A549 (cell line): ENCODE measurements around the gene MLLT3. TPM values are rescaled to one million over a fixed set of nuclear protein-coding genes. Genes with fewer than 3 reads are reported as not detected.
"Not testable (repeated sequence)": the region's sequence is repeated elsewhere in the genome, so short reads cannot be mapped to it uniquely, and the experiment has no call there.

Source experiments
- ATAC-seq, 2 experiments: fragments of 200-7000 bp in 1 of 2; fragments of >200 bp in 1 of 2; cut with Nextera tagmentation in 1 of 2; cut with Tn5 transposase in 1 of 2; 3 replicates each; pipeline versions ENCODE4 v1.8.0 to v1.9.1; 2018 to 2020; ENCODE audit warnings: mild to moderate bottlenecking in 1 of 2, moderate library complexity in 1 of 2
- CTCF ChIA-PET: fragments of 300-600 bp; sonication (Branson Sonifier 250); formaldehyde crosslinking; extraction: SDS; loops from one replicate; lab custom pipeline; 2021; ENCODE audit warnings: antibody characterized with exemption, inconsistent platforms; lab: Yijun Ruan, JAX
- POLR2A ChIA-PET: fragments of 350-600 bp; formaldehyde crosslinking; extraction: SDS; loops from one replicate; lab custom pipeline; 2021; ENCODE audit warnings: antibody characterized with exemption, inconsistent platforms; lab: Yijun Ruan, JAX
- DNase-seq, 2 experiments: peaks; one replicate each; pipeline versions ENCODE4 v3.0.0 to v3.0.0-alpha.2; 2011 to 2016; ENCODE audit warnings: low read depth in 1 of 2, low spot score in 1 of 2
- FAIRE-seq: peaks from 2 replicates; lab custom pipeline; 2011; peaks lifted over from hg19 to GRCh38; lab: Jason Lieb, UNC
- H3K27ac ChIP-seq, 2 experiments: fragments of >200 bp; sonication (Bioruptor Twin); formaldehyde crosslinking; 3 replicates each; pipeline ENCODE4 v1.5.1; 2016 to 2017
- H3K4me1 ChIP-seq: fragments of >200 bp; sonication (Bioruptor Twin); formaldehyde crosslinking; 3 replicates; pipeline ENCODE4 v1.6.1; 2016
- H3K4me2 ChIP-seq: fragments of >200 bp; sonication (Bioruptor Twin); formaldehyde crosslinking; 3 replicates; pipeline ENCODE4 v1.6.1; 2016
- H3K4me3 ChIP-seq: fragments of >200 bp; sonication (Bioruptor Twin); formaldehyde crosslinking; 3 replicates; pipeline ENCODE4 v1.5.1; 2016
- H3K9me3 ChIP-seq: fragments of >200 bp; sonication (Bioruptor Twin); formaldehyde crosslinking; 3 replicates; pipeline ENCODE4 v1.6.1; 2016
- ESRRA ChIP-seq: fragments of 150-350 bp; IDR thresholded peaks from 2 replicates; pipeline ENCODE4 v1.6.1; 2014; ENCODE audit warnings: mild to moderate bottlenecking, low read length, borderline replicate concordance
- FOSB ChIP-seq: fragments of 250-450 bp; sonication (Bioruptor Pico); IDR thresholded peaks from 2 replicates; pipeline ENCODE4 v1.5.0; 2020; ENCODE audit warnings: mild to moderate bottlenecking, moderate library complexity
- MAFK ChIP-seq: fragments of 450-650 bp; IDR thresholded peaks from 2 replicates; pipeline ENCODE4 v1.6.1; 2014; ENCODE audit not compliant: partially characterized antibody
- MAX ChIP-seq: IDR thresholded peaks from 2 replicates; pipeline ENCODE4 v1.6.1; 2012
- NPAS2 ChIP-seq: fragments of 250-450 bp; sonication (Bioruptor Pico); IDR thresholded peaks from 2 replicates; pipeline ENCODE4 v1.8.0; 2022; ENCODE audit warnings: mild to moderate bottlenecking, moderate library complexity, borderline replicate concordance
- PHF8 ChIP-seq: fragments of 200-600 bp; sonication (generic); IDR thresholded peaks from 2 replicates; pipeline ENCODE4 v1.6.1; 2016; ENCODE audit warnings: low read depth, mild to moderate bottlenecking, antibody characterized with exemption, moderate library complexity, borderline replicate concordance
- POLR2A ChIP-seq: IDR thresholded peaks from 2 replicates; pipeline ENCODE4 v1.6.1; 2012; ENCODE audit warnings: mild to moderate bottlenecking, low read length
- RARB ChIP-seq: fragments of 250-450 bp; sonication (Bioruptor Pico); IDR thresholded peaks from 2 replicates; pipeline ENCODE4 v1.8.0; 2021; ENCODE audit warnings: mild to moderate bottlenecking, moderate library complexity
- RCOR1 ChIP-seq: fragments of 150-350 bp; IDR thresholded peaks from 2 replicates; pipeline ENCODE4 v1.6.1; 2014; ENCODE audit warnings: antibody characterized with exemption, low read length, low read depth
- RFX5 ChIP-seq: fragments of 450-650 bp; IDR thresholded peaks from 2 replicates; pipeline ENCODE4 v1.7.1; 2014; ENCODE audit warnings: antibody characterized with exemption, mild to moderate bottlenecking, moderate library complexity
- ZNF302 ChIP-seq: fragments of 250-450 bp; sonication (Bioruptor Pico); IDR thresholded peaks from 2 replicates; pipeline ENCODE4 v1.9.0; 2021; ENCODE audit warnings: inconsistent platforms, mild to moderate bottlenecking, moderate library complexity
- ZSCAN20 ChIP-seq: fragments of 250-450 bp; sonication (Bioruptor Pico); IDR thresholded peaks from 2 replicates; pipeline ENCODE4 v1.8.0; 2022; ENCODE audit warnings: mild to moderate bottlenecking, moderate library complexity
- WGBS: methylation state at CpG from one replicate; pipeline ENCODE4 v1.1.6; 2017; ENCODE audit errors: missing lambda C conversion rate; 5-methylcytosine and 5-hydroxymethylcytosine counted together
- polyA plus RNA-seq, 4 experiments: library from polyadenylated mRNA; depleted of rRNA in 3 of 4; stranded (reverse); fragments of >200 nt; fragmentation: RNase III in 1 of 4; extraction: RNeasy Plus Mini Kit Qiagen cat#74134 plus additional on column Dnase treatment in 1 of 4; gene quantifications; 2 replicates in 3 of 4; 3 replicates in 1 of 4; pipeline ENCODE4 v1.2.3, GENCODE V29; 2011 to 2017
- TF ChIP-seq, protein P1 (sequence below): IDR thresholded peaks from 2 replicates; pipeline ENCODE4 v1.6.1; 2012

The MLLT3 gene
- polyA plus RNA-seq, 2 of the 4 experiments (the other 2 are of a cell fraction), result 14.3 to 47.6 TPM

- H3K27ac ChIP-seq, result no peak overlapping the region
- H3K4me2 ChIP-seq, result no peak overlapping the region; the same call in 2 of the 3 replicates
- CTCF ChIA-PET, result interaction anchor here (0.6 kb wide), 1 partner anchor 28 kb away, joined by 3 read pairs; no protein-coding TSS in a partner anchor
- DNase-seq (no peak), ATAC-seq (no peak), FAIRE-seq (no peak)
- POLR2A ChIA-PET, result no interaction called here
- 89% methylated on average over 3 of the region's 3 CpGs for WGBS
- H3K4me3 ChIP-seq, result no peak overlapping the region
- H3K9me3 ChIP-seq, result no peaks in the 10 kb centered on the region
- peaks cover 19% of the 10 kb centered on the region; the same call in 1 of the 3 replicates for H3K4me1 ChIP-seq
- TF ChIP-seq MAX, result no peak
Observed at GRCh38 chr9:20662156-20662555, 39.9 kb upstream of the MLLT3 start.

- WGBS, result 84% methylated on average over 2 of the region's 2 CpGs
- DNase-seq (no peak), FAIRE-seq (no peak), ATAC-seq (no peak)
- POLR2A ChIA-PET, result interaction anchor here (0.6 to 2.8 kb wide), 3 partner anchors 25 to 303 kb away, joined by 3 to 14 read pairs (median 7); partner anchors contain the start of genes FOCAD and MLLT3
- H3K4me2 ChIP-seq, result peak overlapping the region; percentile 91
- peak overlapping the region in 1 of 2 experiments; percentile 86; a peak in 3 of 6 replicates for H3K27ac ChIP-seq
- TF ChIP-seq ZNF302, result no peak
- TF ChIP-seq MAFK, result no peak
- no peak for TF ChIP-seq RFX5
- TF ChIP-seq, protein P1, sequence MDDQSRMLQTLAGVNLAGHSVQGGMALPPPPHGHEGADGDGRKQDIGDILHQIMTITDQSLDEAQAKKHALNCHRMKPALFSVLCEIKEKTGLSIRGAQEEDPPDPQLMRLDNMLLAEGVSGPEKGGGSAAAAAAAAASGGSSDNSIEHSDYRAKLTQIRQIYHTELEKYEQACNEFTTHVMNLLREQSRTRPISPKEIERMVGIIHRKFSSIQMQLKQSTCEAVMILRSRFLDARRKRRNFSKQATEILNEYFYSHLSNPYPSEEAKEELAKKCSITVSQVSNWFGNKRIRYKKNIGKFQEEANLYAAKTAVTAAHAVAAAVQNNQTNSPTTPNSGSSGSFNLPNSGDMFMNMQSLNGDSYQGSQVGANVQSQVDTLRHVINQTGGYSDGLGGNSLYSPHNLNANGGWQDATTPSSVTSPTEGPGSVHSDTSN, result no peak
- TF ChIP-seq RCOR1, result no peak
- no peak for TF ChIP-seq NPAS2 (CRISPR knock-in tag)
- no peak for TF ChIP-seq FOSB
- TF ChIP-seq RARB, result no peak
- TF ChIP-seq ESRRA, result no peak
- CTCF ChIA-PET, result interaction anchor here (0.6 to 2.8 kb wide), 4 partner anchors 12 to 303 kb away, joined by 3 to 12 read pairs (median 4); no protein-coding TSS in a partner anchor
- no peaks in the 10 kb centered on the region for H3K9me3 ChIP-seq
- H3K4me1 ChIP-seq, result peaks cover 19% of the 10 kb centered on the region; the same call in 1 of the 3 replicates
- peak overlapping the region; percentile 87 for H3K4me3 ChIP-seq
Observed at GRCh38 chr9:20659474-20659967, 37.2 kb upstream of the MLLT3 start.

DNA sequence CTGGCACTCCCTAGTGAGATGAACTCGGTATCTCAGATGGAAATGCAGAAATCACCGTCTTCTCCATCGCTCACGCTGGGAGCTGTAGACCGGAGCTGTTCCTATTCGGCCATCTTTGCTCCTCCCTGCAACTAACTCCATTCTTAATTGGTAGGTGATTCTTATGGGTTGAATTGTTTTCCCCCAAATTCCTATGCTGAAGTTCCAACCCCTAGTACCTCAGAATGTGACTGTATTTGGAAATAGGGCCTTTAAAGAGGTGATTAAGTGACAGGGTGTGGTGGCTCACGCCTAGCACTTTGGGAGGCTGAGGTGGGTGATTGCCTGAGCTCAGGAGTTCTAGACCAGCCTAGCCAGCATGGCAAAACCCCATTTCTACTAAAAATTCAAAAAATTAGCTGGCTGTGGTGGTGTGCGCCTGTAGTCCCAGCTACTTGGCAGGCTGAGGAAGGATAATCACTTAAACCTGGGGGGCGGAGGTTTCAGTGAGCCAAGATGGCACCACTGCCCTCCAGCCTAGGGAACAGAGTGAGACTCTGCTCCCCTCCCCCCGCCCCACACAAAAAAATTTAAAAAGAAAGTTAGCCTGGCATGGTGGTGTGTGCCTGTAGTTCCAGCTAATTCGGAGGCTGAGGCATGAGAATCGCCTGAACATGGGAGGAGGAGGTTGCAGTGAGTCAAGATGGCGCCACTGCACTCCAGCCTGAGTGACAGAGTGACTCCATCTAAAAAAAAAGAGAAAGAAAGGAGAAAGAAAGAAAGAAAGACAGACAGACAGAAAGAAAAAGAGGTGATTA, 36.6 kb upstream of the MLLT3 start:
- ChIA-PET POLR2A (interaction anchor here (0.6 to 2.8 kb wide), 5 partner anchors 13 to 302 kb away, joined by 3 to 14 read pairs (median 4); partner anchors contain the start of genes FOCAD and MLLT3), CTCF (interaction anchor here (0.6 to 2.8 kb wide), 5 partner anchors 12 to 1165 kb away, joined by 3 to 12 read pairs (median 3); no protein-coding TSS in a partner anchor)
- Histone ChIP-seq H3K4me1 (peaks cover 19% of the 10 kb centered on the region; the same call in 1 of the 3 replicates), H3K4me3 (peak overlapping the region; percentile 87), H3K4me2 (peak overlapping the region; percentile 91), H3K9me3 (no peaks in the 10 kb centered on the region), H3K27ac (peak overlapping the region; percentile 86 to 91)
- DNase-seq, result peak; percentile 9 to 31
- peak; percentile 74 to 90 for ATAC-seq
- TF ChIP-seq PHF8, result peak; percentile 25; the same call in 1 of the 2 replicates
- TF ChIP-seq ZSCAN20 (CRISPR knock-in tag), result no peak
- WGBS, result 44% methylated on average over 13 of the region's 13 CpGs
- no peak for FAIRE-seq

DNA sequence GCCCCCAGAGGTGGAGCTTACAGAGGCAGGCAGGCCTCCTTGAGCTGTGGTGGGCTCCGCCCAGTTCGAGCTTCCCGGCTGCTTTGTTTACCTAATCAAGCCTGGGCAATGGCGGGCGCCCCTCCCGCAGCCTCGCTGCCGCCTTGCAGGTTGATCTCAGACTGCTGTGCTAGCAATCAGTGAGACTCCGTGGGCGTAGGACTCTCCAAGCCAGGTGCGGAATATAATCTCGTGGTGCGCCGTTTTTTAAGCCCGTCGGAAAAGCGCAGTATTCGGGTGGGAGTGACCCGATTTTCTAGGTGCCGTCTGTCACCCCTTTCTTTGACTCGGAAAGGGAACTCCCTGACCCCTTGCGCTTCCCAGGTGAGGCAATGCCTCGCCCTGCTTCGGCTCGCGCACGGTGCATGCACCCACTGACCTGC, 36.0 kb upstream of the MLLT3 start:
- Histone ChIP-seq H3K27ac (peak overlapping the region; percentile 86 to 91), H3K4me1 (peaks cover 19% of the 10 kb centered on the region; the same call in 1 of the 3 replicates), H3K4me2 (peak overlapping the region; percentile 91)
- not testable (repeated sequence) for DNase-seq
- POLR2A ChIA-PET, result interaction anchor here (0.7 to 2.8 kb wide), 4 partner anchors 12 to 36 kb away, joined by 4 to 14 read pairs (median 6); partner anchors contain the start of genes FOCAD and MLLT3
- peak in 1 of 2 experiments; percentile 80; a peak in 3 of 6 replicates for ATAC-seq
- 0 out of 2 replicates have a peak, but pooled peaks have one; percentile 9 for TF ChIP-seq POLR2A
- TF ChIP-seq, all 56 proteins: peak for 1; not testable (repeated sequence) for 55
- peak overlapping the region; percentile 87 for H3K4me3 ChIP-seq
- 7% methylated on average over 20 of the region's 27 CpGs for WGBS
- CTCF ChIA-PET, result interaction anchor here (0.7 to 2.8 kb wide), 3 partner anchors 13 to 1166 kb away, joined by 3 to 12 read pairs (median 4); no protein-coding TSS in a partner anchor
- not testable (repeated sequence) for FAIRE-seq, H3K9me3 ChIP-seq
